Measurements from ENCODE around the gene KRT222. TPM values are rescaled to one million over a fixed set of nuclear protein-coding genes. Genes with fewer than 3 reads are reported as not detected.

The KRT222 gene
- total RNA-seq, 1 donor from 2014 or later: not detected

GRCh38 chr17:40612599-40613244, 52.3 kb downstream of the KRT222 start:
- Mint-ChIP-seq H3K27me3 (no peaks in the 10 kb centered on the region), H3K36me3 (ENCODE audit: low read depth) (no peaks in the 10 kb centered on the region), H3K27ac (peak overlapping the region; percentile 83), H3K9me3 (no peaks in the 10 kb centered on the region), H3K4me1 (peaks cover 84% of the 10 kb centered on the region), H3K4me3 (no peak overlapping the region)
- DNase-seq (no peak), ATAC-seq (ENCODE audit: low read depth) (no peak)
- intact Hi-C loops (cut with micrococcal nuclease): no loop called here
- ChIA-PET CTCF (interaction anchor here (13.7 kb wide), 1 partner anchor 54 kb away, joined by 426 read pairs; the partner anchor contains the start of gene CCR7), POLR2A (interaction anchor here (1.5 to 21.8 kb wide), 4 partner anchors 9 to 60 kb away, joined by 3 to 1885 read pairs (median 120); partner anchors contain the start of gene CCR7)
- no peak for TF ChIP-seq CTCF (IDR thresholded peaks at IDR 0.05)

- CTCF ChIA-PET: interaction anchor here (13.7 kb wide), 1 partner anchor 54 kb away, joined by 426 read pairs; the partner anchor contains the start of gene CCR7
- no peak for TF ChIP-seq CTCF (IDR thresholded peaks at IDR 0.05)
- POLR2A ChIA-PET: interaction anchor here (0.7 to 21.8 kb wide), 6 partner anchors 9 to 1076 kb away, joined by 3 to 1885 read pairs (median 4); partner anchors contain the start of gene CCR7
- H3K27me3 Mint-ChIP-seq: no peaks in the 10 kb centered on the region
- H3K9me3 Mint-ChIP-seq: no peaks in the 10 kb centered on the region
- H3K4me3 Mint-ChIP-seq: no peak overlapping the region
- H3K4me1 Mint-ChIP-seq: peaks cover 82% of the 10 kb centered on the region
- intact Hi-C loops (cut with micrococcal nuclease): no loop called here
- no peaks in the 10 kb centered on the region for H3K36me3 Mint-ChIP-seq (ENCODE audit: low read depth)
- H3K27ac Mint-ChIP-seq: peak overlapping the region; percentile 50
- no peak for DNase-seq
- no peak for ATAC-seq (ENCODE audit: low read depth)
Observed at GRCh38 chr17:40611840-40612474, 53.0 kb downstream of the KRT222 start.

- ATAC-seq (ENCODE audit: low read depth) (no peak), DNase-seq (no peak)
- intact Hi-C loops (cut with micrococcal nuclease): no loop called here
- Mint-ChIP-seq H3K4me3 (no peak overlapping the region), H3K27me3 (no peaks in the 10 kb centered on the region), H3K27ac (peak overlapping the region; percentile 15), H3K4me1 (peaks cover 68% of the 10 kb centered on the region), H3K9me3 (no peaks in the 10 kb centered on the region), H3K36me3 (ENCODE audit: low read depth) (no peaks in the 10 kb centered on the region)
- ChIA-PET CTCF (interaction anchor here (0.6 to 13.7 kb wide), 2 partner anchors 52 to 77 kb away, joined by 3 to 426 read pairs; partner anchors contain the start of gene CCR7), POLR2A (interaction anchor here (0.7 to 21.8 kb wide), 8 partner anchors 8 to 134 kb away, joined by 3 to 1885 read pairs (median 4); partner anchors contain the start of gene CCR7)
- no peak for TF ChIP-seq CTCF (IDR thresholded peaks at IDR 0.05)
Observed at GRCh38 chr17:40610359-40610758, 54.6 kb downstream of the KRT222 start.

- TF ChIP-seq CTCF (IDR thresholded peaks at IDR 0.05): no peak
- CTCF ChIA-PET: no interaction called here
- no peaks in the 10 kb centered on the region for H3K36me3 Mint-ChIP-seq (ENCODE audit: low read depth)
- DNase-seq (no peak), ATAC-seq (ENCODE audit: low read depth) (peak; percentile 73)
- H3K4me3 Mint-ChIP-seq: no peak overlapping the region
- peaks cover 61% of the 10 kb centered on the region for H3K4me1 Mint-ChIP-seq
- POLR2A ChIA-PET: interaction anchor here (21.8 kb wide), 1 partner anchor 55 kb away, joined by 1885 read pairs; the partner anchor contains the start of gene CCR7
- no peak overlapping the region for H3K27ac Mint-ChIP-seq
- no peaks in the 10 kb centered on the region for H3K27me3 Mint-ChIP-seq
- intact Hi-C loops (cut with micrococcal nuclease): no loop called here
- H3K9me3 Mint-ChIP-seq: no peaks in the 10 kb centered on the region
Observed at GRCh38 chr17:40608061-40608581, 56.9 kb downstream of the KRT222 start.

- no peak for ATAC-seq (ENCODE audit: low read depth)
- Mint-ChIP-seq H3K27ac (no peak overlapping the region), H3K27me3 (no peaks in the 10 kb centered on the region), H3K4me1 (peaks cover 63% of the 10 kb centered on the region), H3K4me3 (no peak overlapping the region), H3K36me3 (ENCODE audit: low read depth) (no peaks in the 10 kb centered on the region), H3K9me3 (no peaks in the 10 kb centered on the region)
- ChIA-PET POLR2A (interaction anchor here (21.8 kb wide), 1 partner anchor 55 kb away, joined by 1885 read pairs; the partner anchor contains the start of gene CCR7), CTCF (no interaction called here)
- TF ChIP-seq CTCF (IDR thresholded peaks at IDR 0.05): no peak
- intact Hi-C loops (cut with micrococcal nuclease): no loop called here
- no peak for DNase-seq
Observed at GRCh38 chr17:40607641-40608040, 57.3 kb downstream of the KRT222 start.
